Calu3 (cell line): ENCODE data around the gene TRIM50. TPM values are rescaled to one million over a fixed set of nuclear protein-coding genes. Genes with fewer than 3 reads are reported as not detected.
"Not testable (repeated sequence)": the region's sequence is repeated elsewhere in the genome, so short reads cannot be mapped to it uniquely, and the experiment has no call there.

ENCODE experiments used
- BruUV-seq: library from RNA; stranded (reverse); fragments of 400-500 nt; replicated peaks from 2 replicates; lab custom pipeline; 2021; lab: Mats Ljungman, UMichigan
- CTCF ChIA-PET: fragments of 300-600 bp; sonication (Branson Sonifier 250); formaldehyde crosslinking; loops from one replicate; lab custom pipeline; 2022; ENCODE audit warnings: antibody characterized with exemption; lab: Charles Lee
- DNase-seq: peaks from one replicate; pipeline ENCODE4 v3.0.0; 2022
- H3K27ac Mint-ChIP-seq: one replicate; pipeline ENCODE4 v1.8.0; 2022; ENCODE audit warnings: mixed read lengths; ENCODE audit not compliant: unreplicated experiment
- H3K27me3 Mint-ChIP-seq: one replicate; pipeline ENCODE4 v1.8.0; 2022; ENCODE audit warnings: mixed read lengths; ENCODE audit not compliant: unreplicated experiment
- H3K36me3 Mint-ChIP-seq: one replicate; pipeline ENCODE4 v1.8.0; 2022; ENCODE audit warnings: mild to moderate bottlenecking, moderate library complexity, mixed read lengths; ENCODE audit not compliant: insufficient read depth, unreplicated experiment
- H3K4me1 Mint-ChIP-seq: one replicate; pipeline ENCODE4 v1.8.0; 2022; ENCODE audit warnings: mild to moderate bottlenecking, low read depth, mixed read lengths; ENCODE audit not compliant: unreplicated experiment
- H3K4me3 Mint-ChIP-seq: one replicate; pipeline ENCODE4 v1.8.0; 2022; ENCODE audit warnings: mild to moderate bottlenecking, low read depth, moderate library complexity, mixed read lengths; ENCODE audit not compliant: unreplicated experiment
- H3K9me3 Mint-ChIP-seq: one replicate; pipeline ENCODE4 v1.8.0; 2022; ENCODE audit warnings: low read depth, mixed read lengths; ENCODE audit not compliant: unreplicated experiment
- intact Hi-C: fragments of 100-400 bp; cut with micrococcal nuclease; formaldehyde crosslinking; loops from one replicate; pipeline ENCODE4 v1.10.0; 2022; ENCODE audit not compliant: unreplicated experiment
- total RNA-seq: library from RNA; stranded (reverse); gene quantifications from 2 replicates; pipeline ENCODE4 v1.2.3, GENCODE V29; 2022
- TF ChIP-seq, protein P1 (sequence below): fragments of 200-600 bp; IDR thresholded peaks from one replicate; pipeline ENCODE4 v1.8.0; 2022; ENCODE audit warnings: antibody characterized with exemption; ENCODE audit not compliant: unreplicated experiment

TRIM50 gene
- total RNA-seq, 1 experiment from 2014 or later: not detected

DNA sequence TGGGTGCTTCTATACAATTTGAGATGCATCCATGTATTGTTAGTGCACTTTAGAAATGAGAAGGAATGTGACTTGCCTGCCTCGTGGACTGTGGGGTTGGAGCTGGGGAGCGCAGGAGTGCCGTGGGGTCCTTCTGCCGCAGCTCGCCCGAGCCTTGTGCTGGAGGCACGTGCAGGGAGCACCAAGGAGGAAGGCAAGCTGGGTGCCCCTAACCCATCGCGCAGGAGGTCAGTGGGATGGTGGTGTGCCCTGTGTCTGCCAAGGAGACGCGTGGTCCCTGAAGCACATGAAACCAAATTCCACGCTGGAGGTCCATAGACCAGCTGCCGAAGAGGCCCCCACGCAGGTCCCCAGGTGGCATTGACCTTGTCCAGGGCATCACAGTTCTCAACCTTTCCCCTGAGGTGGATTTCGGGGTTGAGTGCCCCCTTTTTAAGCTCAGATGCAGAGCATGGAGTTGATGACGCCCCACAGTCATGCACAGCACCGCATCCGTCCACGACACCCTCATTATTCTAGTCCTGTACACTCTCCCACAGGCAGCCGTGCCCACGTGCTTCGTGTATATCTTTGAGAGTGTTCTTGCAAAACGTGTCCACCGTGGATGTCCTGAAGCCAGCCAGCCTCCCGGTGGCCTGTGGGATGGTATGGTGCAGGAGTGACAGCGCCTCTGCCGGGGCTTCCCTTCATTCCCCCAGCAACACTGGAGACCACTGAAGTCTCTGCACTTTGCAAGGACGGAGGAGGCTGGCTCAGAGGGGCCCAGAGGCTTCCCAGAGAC lies 35.5 kb upstream of the TRIM50 start:
- TF ChIP-seq, protein P1, sequence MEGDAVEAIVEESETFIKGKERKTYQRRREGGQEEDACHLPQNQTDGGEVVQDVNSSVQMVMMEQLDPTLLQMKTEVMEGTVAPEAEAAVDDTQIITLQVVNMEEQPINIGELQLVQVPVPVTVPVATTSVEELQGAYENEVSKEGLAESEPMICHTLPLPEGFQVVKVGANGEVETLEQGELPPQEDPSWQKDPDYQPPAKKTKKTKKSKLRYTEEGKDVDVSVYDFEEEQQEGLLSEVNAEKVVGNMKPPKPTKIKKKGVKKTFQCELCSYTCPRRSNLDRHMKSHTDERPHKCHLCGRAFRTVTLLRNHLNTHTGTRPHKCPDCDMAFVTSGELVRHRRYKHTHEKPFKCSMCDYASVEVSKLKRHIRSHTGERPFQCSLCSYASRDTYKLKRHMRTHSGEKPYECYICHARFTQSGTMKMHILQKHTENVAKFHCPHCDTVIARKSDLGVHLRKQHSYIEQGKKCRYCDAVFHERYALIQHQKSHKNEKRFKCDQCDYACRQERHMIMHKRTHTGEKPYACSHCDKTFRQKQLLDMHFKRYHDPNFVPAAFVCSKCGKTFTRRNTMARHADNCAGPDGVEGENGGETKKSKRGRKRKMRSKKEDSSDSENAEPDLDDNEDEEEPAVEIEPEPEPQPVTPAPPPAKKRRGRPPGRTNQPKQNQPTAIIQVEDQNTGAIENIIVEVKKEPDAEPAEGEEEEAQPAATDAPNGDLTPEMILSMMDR: no peak
- H3K4me3 Mint-ChIP-seq: no peak overlapping the region

GRCh38 chr7:73360590-73360989 lies 32.7 kb upstream of the TRIM50 start:
- H3K9me3 Mint-ChIP-seq, CTCF ChIA-PET, H3K4me3 Mint-ChIP-seq, DNase-seq, H3K4me1 Mint-ChIP-seq, H3K36me3 Mint-ChIP-seq, BruUV-seq, intact Hi-C loops, H3K27ac Mint-ChIP-seq: not testable (repeated sequence)
- peaks cover 11% of the 10 kb centered on the region for H3K27me3 Mint-ChIP-seq

More for the DNA sequence above, 35.5 kb upstream of the TRIM50 start:
- no peak for DNase-seq
- no TSS peak for BruUV-seq
- Mint-ChIP-seq H3K4me1 (peaks cover 6% of the 10 kb centered on the region), H3K36me3 (no peaks in the 10 kb centered on the region), H3K9me3 (no peaks in the 10 kb centered on the region), H3K27me3 (peaks cover 24% of the 10 kb centered on the region), H3K27ac (no peak overlapping the region)
- CTCF ChIA-PET: no interaction called here
- intact Hi-C loops: no loop called here

GRCh38 chr7:73359746-73360375 lies 32.0 kb upstream of the TRIM50 start:
- no TSS peak for BruUV-seq
- TF ChIP-seq, protein P1: no peak
- no peaks in the 10 kb centered on the region for H3K36me3 Mint-ChIP-seq
- no peak for DNase-seq
- no peak overlapping the region for H3K4me3 Mint-ChIP-seq
- H3K4me1 Mint-ChIP-seq: peaks cover 6% of the 10 kb centered on the region
- H3K27ac Mint-ChIP-seq: no peak overlapping the region
- H3K27me3 Mint-ChIP-seq: peaks cover 11% of the 10 kb centered on the region
- intact Hi-C loops: no loop called here
- CTCF ChIA-PET: no interaction called here
- no peaks in the 10 kb centered on the region for H3K9me3 Mint-ChIP-seq

- intact Hi-C loops: no loop called here
- TF ChIP-seq, protein P1: no peak
- no peak overlapping the region for H3K27ac Mint-ChIP-seq
- no peaks in the 10 kb centered on the region for H3K36me3 Mint-ChIP-seq
- no peaks in the 10 kb centered on the region for H3K9me3 Mint-ChIP-seq
- peaks cover 6% of the 10 kb centered on the region for H3K4me1 Mint-ChIP-seq
- peaks cover 11% of the 10 kb centered on the region for H3K27me3 Mint-ChIP-seq
- no peak overlapping the region for H3K4me3 Mint-ChIP-seq
- CTCF ChIA-PET: no interaction called here
- no TSS peak for BruUV-seq
- DNase-seq: no peak
Measured at GRCh38 chr7:73359306-73359705, 31.4 kb upstream of the TRIM50 start.
